Prostate gland (tissue), 2 donors: ENCODE measurements around the gene BOC. TPM values are rescaled to one million over a fixed set of nuclear protein-coding genes. Genes with fewer than 3 reads are reported as not detected.

Experiments
- DNase-seq: peaks from one replicate; pipeline ENCODE4 v3.0.0-alpha.2; 2019; ENCODE audit warnings: low spot score
- H3K27ac ChIP-seq, 2 donors: fragments of 200-600 bp; sonication (generic); 2 replicates each; pipeline ENCODE4 v1.5.1; 2017 to 2019
- H3K27me3 ChIP-seq: fragments of 200-600 bp; sonication (generic); replicated peaks from 2 replicates; pipeline ENCODE4 v1.5.1; 2019; ENCODE audit not compliant: insufficient read depth
- H3K36me3 ChIP-seq, 2 donors: fragments of 200-600 bp; sonication (generic); 1 replicate in 1 of 2; 2 replicates in 1 of 2; pipeline versions ENCODE4 v1.5.1 to v1.8.1; 2017 to 2019
- H3K4me1 ChIP-seq: fragments of 200-600 bp; sonication (generic); replicated peaks from 2 replicates; pipeline ENCODE4 v1.5.1; 2019
- H3K4me3 ChIP-seq, 2 donors: fragments of 200-600 bp; sonication (generic); 2 replicates each; pipeline ENCODE4 v1.5.1; 2017 to 2019
- H3K9me3 ChIP-seq: fragments of 200-600 bp; sonication (generic); 2 replicates; pipeline ENCODE4 v1.5.1; 2017
- CTCF ChIP-seq, 4 experiments: fragments of 200-600 bp in 2 of 4; fragments of 450-650 bp in 2 of 4; sonication (generic) in 2 of 4; IDR thresholded peaks; 1 replicate in 3 of 4; 2 replicates in 1 of 4; pipeline ENCODE4 v1.5.1; 2016 to 2019; ENCODE audit warnings: antibody characterized with exemption in 4 of 4, mild to moderate bottlenecking in 2 of 4, moderate library complexity in 2 of 4
- POLR2A ChIP-seq: fragments of 450-650 bp; IDR thresholded peaks from one replicate; pipeline ENCODE4 v1.6.1; 2016; ENCODE audit warnings: antibody characterized with exemption, mild to moderate bottlenecking
- POLR2AphosphoS5 ChIP-seq: sonication (generic); formaldehyde crosslinking; IDR thresholded peaks from one replicate; pipeline ENCODE4 v1.6.1; 2017; ENCODE audit warnings: antibody characterized with exemption
- WGBS: methylation state at CpG from one replicate; pipeline ENCODE4 v1.1.5; 2018; 5-methylcytosine and 5-hydroxymethylcytosine counted together
- intact Hi-C: fragments of 100-400 bp; cut with DNase I; formaldehyde crosslinking; loops from one replicate; pipeline ENCODE4 v1.14.2; 2022
- total RNA-seq, 2 donors: library from RNA; depleted of rRNA; stranded (reverse); fragments of >200 nt; gene quantifications; one replicate each; pipeline ENCODE4 v1.1.0, GENCODE V29; 2016

The BOC gene
- total RNA-seq: 10 to 100 TPM; 41.4 to 42.3 TPM

GRCh38 chr3:113211330-113212149 is at the start of gene BOC:
Gene BOC (plus strand): TSS chr3:113211557. CDS start chr3:113249803, 38,246 bp downstream.
- no peaks in the 10 kb centered on the region for H3K4me1 ChIP-seq
- no peaks in the 10 kb centered on the region for H3K27me3 ChIP-seq
- no peaks in the 10 kb centered on the region for H3K9me3 ChIP-seq
- intact Hi-C loops: loop anchor here (5.0 kb wide), 3 partner anchors 36 to 64 kb away; no protein-coding TSS in a partner anchor
- peak within 1 kb of the TSS; percentile 89 to 94 for H3K27ac ChIP-seq
- no peaks in the 10 kb centered on the region for H3K36me3 ChIP-seq
- peak within 1 kb of the TSS; percentile 85 to 89 for H3K4me3 ChIP-seq
- peak; percentile 36 for DNase-seq
- under 1% methylated on average over 76 of the region's 76 CpGs for WGBS
- TF ChIP-seq POLR2AphosphoS5: peak; percentile 26
- TF ChIP-seq POLR2A: no peak
- no peak for TF ChIP-seq CTCF (IDR thresholded peaks at IDR 0.05)

- H3K9me3 ChIP-seq: no peaks in the 10 kb centered on the region
- no peak overlapping the region for H3K27ac ChIP-seq
- 64% methylated on average over 4 of the region's 4 CpGs for WGBS
- H3K27me3 ChIP-seq: no peaks in the 10 kb centered on the region
- H3K4me1 ChIP-seq: no peaks in the 10 kb centered on the region
- intact Hi-C loops: no loop called here
- H3K4me3 ChIP-seq: no peak overlapping the region
- TF ChIP-seq CTCF (IDR thresholded peaks at IDR 0.05) (no peak), POLR2AphosphoS5 (no peak), POLR2A (no peak)
- DNase-seq: no peak
- no peaks in the 10 kb centered on the region for H3K36me3 ChIP-seq
Measured at GRCh38 chr3:113161661-113162060, 49.7 kb upstream of the BOC start.

- DNase-seq: no peak
- Histone ChIP-seq H3K27ac (no peak overlapping the region), H3K36me3 (no peaks in the 10 kb centered on the region), H3K4me3 (no peak overlapping the region), H3K9me3 (no peaks in the 10 kb centered on the region), H3K4me1 (no peaks in the 10 kb centered on the region), H3K27me3 (no peaks in the 10 kb centered on the region)
- intact Hi-C loops: no loop called here
- TF ChIP-seq POLR2A: no peak
- no peak for TF ChIP-seq CTCF (IDR thresholded peaks at IDR 0.05)
- no peak for TF ChIP-seq POLR2AphosphoS5
- WGBS: 92% methylated on average over 6 of the region's 6 CpGs
Measured at GRCh38 chr3:113163152-113163551, 48.2 kb upstream of the BOC start.

GRCh38 chr3:113165841-113166240 is 45.5 kb upstream of the BOC start:
- intact Hi-C loops: loop anchor here (5.0 kb wide), 2 partner anchors 46 to 96 kb away; partner anchors contain the start of gene BOC
- DNase-seq: no peak
- WGBS: 20% methylated on average over 3 of the region's 3 CpGs

More at GRCh38 chr3:113165841-113166240, 45.5 kb upstream of the BOC start:
- H3K27ac ChIP-seq: peak overlapping the region; percentile 51 to 60
- no peaks in the 10 kb centered on the region for H3K4me1 ChIP-seq
- H3K4me3 ChIP-seq: no peak overlapping the region
- TF ChIP-seq CTCF (IDR thresholded peaks at IDR 0.05) (no peak), POLR2A (no peak), POLR2AphosphoS5 (no peak)
- H3K36me3 ChIP-seq: no peaks in the 10 kb centered on the region
- H3K9me3 ChIP-seq: no peaks in the 10 kb centered on the region
- no peaks in the 10 kb centered on the region for H3K27me3 ChIP-seq
